SU-DHL-6 (cell line): ENCODE measurements around the gene PPCDC.

Experiments used
- H2AFZ ChIP-seq: fragments of 200-600 bp; sonication (generic); 2 replicates; pipeline ENCODE4 v1.6.1; 2014; ENCODE audit warnings: low read depth, mild to moderate bottlenecking, moderate library complexity, mixed read lengths, antibody characterized with exemption, low read length; ENCODE audit not compliant: severe bottlenecking
- H3F3A ChIP-seq: fragments of 200-600 bp; shearing (Covaris generic); 2 replicates; pipeline ENCODE4 v1.6.0; 2016; ENCODE audit warnings: antibody characterized with exemption, mild to moderate bottlenecking; ENCODE audit not compliant: insufficient read depth
- H3K27ac ChIP-seq: fragments of 200-600 bp; sonication (generic); 2 replicates; pipeline ENCODE4 v1.5.1; 2016; ENCODE audit warnings: low read depth, mild to moderate bottlenecking, low read length, moderate library complexity, mixed read lengths
- H3K27me3 ChIP-seq: fragments of 200-600 bp; sonication (generic), shearing (Covaris generic); 2 replicates; pipeline ENCODE4 v1.6.0; 2014; ENCODE audit warnings: mild to moderate bottlenecking, low read length
- H3K36me3 ChIP-seq: fragments of 200-600 bp; sonication (generic); 2 replicates; pipeline ENCODE4 v1.6.1; 2014; ENCODE audit warnings: mild to moderate bottlenecking, low read length, mixed read lengths
- H3K4me2 ChIP-seq: fragments of 300-600, 200-600 bp; shearing (Covaris generic), sonication (generic); 2 replicates; pipeline ENCODE4 v1.6.0; 2014; ENCODE audit warnings: low read length, low read depth, mild to moderate bottlenecking; ENCODE audit not compliant: poor library complexity, severe bottlenecking
- H3K4me3 ChIP-seq: fragments of 200-600 bp; sonication (generic); 2 replicates; pipeline ENCODE4 v1.5.1; 2014; ENCODE audit warnings: antibody characterized with exemption, low read length, mild to moderate bottlenecking, mixed read lengths; ENCODE audit not compliant: insufficient read depth, poor library complexity, severe bottlenecking
- H3K79me2 ChIP-seq: fragments of 200-600 bp; sonication (generic); 2 replicates; pipeline ENCODE4 v1.6.1; 2014; ENCODE audit warnings: mild to moderate bottlenecking, low read length, moderate library complexity; ENCODE audit not compliant: insufficient read depth
- H3K9ac ChIP-seq: fragments of 200-600 bp; sonication (generic); 2 replicates; pipeline ENCODE4 v1.7.0; 2014; ENCODE audit warnings: mild to moderate bottlenecking, low read length
- H3K9me2 ChIP-seq: fragments of 200-600 bp; sonication (generic); replicated peaks from 2 replicates; pipeline ENCODE4 v1.6.1; 2014; ENCODE audit warnings: low read length; ENCODE audit not compliant: insufficient read depth
- H3K9me3 ChIP-seq: fragments of 200-600 bp; sonication (generic); 2 replicates; pipeline ENCODE4 v1.6.1; 2014; ENCODE audit warnings: low read length, mixed read lengths; ENCODE audit not compliant: insufficient read depth
- H4K20me1 ChIP-seq: fragments of 200-600 bp; sonication (generic); 2 replicates; pipeline ENCODE4 v1.6.1; 2014; ENCODE audit warnings: low read depth, mild to moderate bottlenecking, antibody characterized with exemption, low read length, moderate library complexity, mixed read lengths
- CTCF ChIP-seq: fragments of 200-600 bp; sonication (generic); IDR thresholded peaks from one replicate; pipeline ENCODE4 v1.5.1; 2017; ENCODE audit warnings: antibody characterized with exemption, mild to moderate bottlenecking, low read length, moderate library complexity; ENCODE audit not compliant: insufficient read depth, poor library complexity, severe bottlenecking
- EZH2phosphoT487 ChIP-seq: fragments of 200-600 bp; sonication (generic), shearing (Covaris generic); conservative IDR thresholded peaks from 2 replicates; pipeline ENCODE4 v1.6.1; 2018; ENCODE audit warnings: mild to moderate bottlenecking, antibody characterized with exemption, low read length, moderate library complexity, mixed read lengths

The PPCDC gene

DNA sequence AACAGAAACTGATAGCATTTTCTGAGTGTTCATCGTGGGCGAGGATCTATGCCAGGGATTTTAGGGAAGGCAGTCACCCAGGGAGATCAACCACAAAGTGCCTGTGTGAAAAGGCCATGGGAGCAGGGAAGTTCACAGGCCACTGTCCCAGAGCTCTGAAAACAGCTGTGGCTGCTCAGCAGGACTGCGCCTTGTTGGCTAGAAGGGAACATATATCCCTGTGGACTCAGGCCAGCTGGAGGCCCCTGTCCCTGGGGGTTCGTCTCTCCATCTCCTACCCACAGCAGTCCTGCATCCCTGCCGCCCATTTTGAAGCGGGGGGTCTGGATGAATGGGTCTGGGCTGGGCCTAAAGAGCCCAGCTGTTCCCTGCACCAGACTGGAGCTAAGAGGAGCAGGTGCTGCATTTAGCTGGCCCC lies 27.8 kb downstream of the PPCDC start:
- H3F3A ChIP-seq: no peaks in the 10 kb centered on the region
- H3K27ac ChIP-seq: no peak overlapping the region
- no peak overlapping the region for H2AFZ ChIP-seq
- H3K4me3 ChIP-seq: no peak overlapping the region
- no peaks in the 10 kb centered on the region for H3K36me3 ChIP-seq
- no peaks in the 10 kb centered on the region for H3K27me3 ChIP-seq
- H3K9ac ChIP-seq: no peak overlapping the region
- no peaks in the 10 kb centered on the region for H3K9me2 ChIP-seq
- no peaks in the 10 kb centered on the region for H3K9me3 ChIP-seq
- H3K4me2 ChIP-seq: no peak overlapping the region
- TF ChIP-seq EZH2phosphoT487: no peak
- TF ChIP-seq CTCF: no peak
- H4K20me1 ChIP-seq: no peaks in the 10 kb centered on the region
- no peaks in the 10 kb centered on the region for H3K79me2 ChIP-seq

GRCh38 chr15:75051711-75052110 lies 28.3 kb downstream of the PPCDC start:
- H4K20me1 ChIP-seq: no peaks in the 10 kb centered on the region
- no peak overlapping the region for H2AFZ ChIP-seq
- H3K9ac ChIP-seq: no peak overlapping the region
- H3K9me3 ChIP-seq: no peaks in the 10 kb centered on the region
- no peaks in the 10 kb centered on the region for H3K36me3 ChIP-seq
- no peaks in the 10 kb centered on the region for H3K9me2 ChIP-seq
- H3F3A ChIP-seq: no peaks in the 10 kb centered on the region
- no peak overlapping the region for H3K4me2 ChIP-seq
- TF ChIP-seq CTCF (no peak), EZH2phosphoT487 (no peak)
- H3K27me3 ChIP-seq: no peaks in the 10 kb centered on the region
- no peaks in the 10 kb centered on the region for H3K79me2 ChIP-seq
- H3K4me3 ChIP-seq: no peak overlapping the region
- no peak overlapping the region for H3K27ac ChIP-seq

GRCh38 chr15:75052972-75053747 lies 29.8 kb downstream of the PPCDC start:
- Histone ChIP-seq H3K9me2 (no peaks in the 10 kb centered on the region), H3K27me3 (no peaks in the 10 kb centered on the region), H3K27ac (no peak overlapping the region), H3K9ac (no peak overlapping the region), H2AFZ (no peak overlapping the region), H3F3A (no peaks in the 10 kb centered on the region), H3K79me2 (no peaks in the 10 kb centered on the region), H4K20me1 (no peaks in the 10 kb centered on the region), H3K9me3 (no peaks in the 10 kb centered on the region), H3K36me3 (no peaks in the 10 kb centered on the region), H3K4me3 (no peak overlapping the region), H3K4me2 (no peak overlapping the region)
- TF ChIP-seq EZH2phosphoT487: no peak

DNA sequence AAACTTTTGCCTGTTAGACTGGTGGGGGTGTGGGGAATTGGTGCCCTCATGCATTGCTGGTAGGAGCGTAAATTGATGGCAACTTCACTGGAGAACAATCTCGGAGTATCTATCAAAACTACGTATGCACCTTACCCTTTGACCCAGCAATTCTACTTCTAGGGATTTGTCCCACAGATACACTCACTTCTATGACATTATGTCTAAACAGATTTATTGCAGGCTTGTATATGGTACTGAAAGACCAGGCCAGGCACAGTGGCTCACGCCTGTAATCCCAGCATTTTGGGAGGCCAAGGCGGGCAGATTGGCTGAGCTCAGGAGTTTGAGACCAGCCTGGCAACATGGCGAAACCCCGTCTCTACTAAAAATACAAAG lies 30.3 kb downstream of the PPCDC start:
- Histone ChIP-seq H3K27ac (no peak overlapping the region), H3K27me3 (no peaks in the 10 kb centered on the region), H4K20me1 (no peaks in the 10 kb centered on the region), H3K4me2 (no peak overlapping the region), H2AFZ (no peak overlapping the region), H3K4me3 (no peak overlapping the region), H3K9ac (no peak overlapping the region), H3F3A (no peaks in the 10 kb centered on the region), H3K9me2 (no peaks in the 10 kb centered on the region), H3K36me3 (no peaks in the 10 kb centered on the region), H3K9me3 (no peaks in the 10 kb centered on the region), H3K79me2 (no peaks in the 10 kb centered on the region)
- TF ChIP-seq EZH2phosphoT487 (no peak), CTCF (no peak)
